ENCODE results near the gene PDE3B. TPM values are rescaled to one million over a fixed set of nuclear protein-coding genes. Genes with fewer than 3 reads are reported as not detected.
"Not testable (repeated sequence)": the region's sequence is repeated elsewhere in the genome, so short reads cannot be mapped to it uniquely, and the experiment has no call there.

Gene PDE3B
- total RNA-seq, 1 donor from 2014 or later: 34.3 TPM

DNA sequence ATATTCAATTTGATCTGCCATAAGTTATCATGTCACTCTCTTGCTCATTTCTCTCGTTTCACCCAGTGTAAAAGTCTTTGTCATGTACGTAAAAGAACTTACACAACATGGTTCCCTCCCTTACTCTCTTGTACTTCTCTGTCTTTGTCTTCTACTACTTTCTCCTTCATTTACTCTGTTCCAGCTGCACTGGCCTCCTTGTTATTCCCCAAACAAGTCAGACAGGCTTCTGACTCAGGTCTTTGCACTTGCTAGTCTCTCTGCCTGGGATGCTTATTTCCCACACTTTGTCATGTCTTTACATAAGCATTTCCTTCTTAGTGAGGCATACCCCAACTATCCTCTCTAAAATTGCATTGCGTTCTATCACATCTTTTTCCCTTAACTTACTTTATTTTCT lies 131.1 kb downstream of the PDE3B start:
- Histone ChIP-seq H3K4me3 (no peak overlapping the region), H3K27ac (no peak overlapping the region), H3K27me3 (ENCODE audit: low read depth) (no peaks in the 10 kb centered on the region), H3K4me1 (no peaks in the 10 kb centered on the region), H3K9me3 (no peaks in the 10 kb centered on the region), H3K36me3 (no peaks in the 10 kb centered on the region)
- TF ChIP-seq, protein P1, sequence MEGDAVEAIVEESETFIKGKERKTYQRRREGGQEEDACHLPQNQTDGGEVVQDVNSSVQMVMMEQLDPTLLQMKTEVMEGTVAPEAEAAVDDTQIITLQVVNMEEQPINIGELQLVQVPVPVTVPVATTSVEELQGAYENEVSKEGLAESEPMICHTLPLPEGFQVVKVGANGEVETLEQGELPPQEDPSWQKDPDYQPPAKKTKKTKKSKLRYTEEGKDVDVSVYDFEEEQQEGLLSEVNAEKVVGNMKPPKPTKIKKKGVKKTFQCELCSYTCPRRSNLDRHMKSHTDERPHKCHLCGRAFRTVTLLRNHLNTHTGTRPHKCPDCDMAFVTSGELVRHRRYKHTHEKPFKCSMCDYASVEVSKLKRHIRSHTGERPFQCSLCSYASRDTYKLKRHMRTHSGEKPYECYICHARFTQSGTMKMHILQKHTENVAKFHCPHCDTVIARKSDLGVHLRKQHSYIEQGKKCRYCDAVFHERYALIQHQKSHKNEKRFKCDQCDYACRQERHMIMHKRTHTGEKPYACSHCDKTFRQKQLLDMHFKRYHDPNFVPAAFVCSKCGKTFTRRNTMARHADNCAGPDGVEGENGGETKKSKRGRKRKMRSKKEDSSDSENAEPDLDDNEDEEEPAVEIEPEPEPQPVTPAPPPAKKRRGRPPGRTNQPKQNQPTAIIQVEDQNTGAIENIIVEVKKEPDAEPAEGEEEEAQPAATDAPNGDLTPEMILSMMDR (IDR thresholded peaks at IDR 0.05): no peak
- ATAC-seq (no peak), DNase-seq (no peak)
- intact Hi-C loops (cut with DNase I): no loop called here

DNA sequence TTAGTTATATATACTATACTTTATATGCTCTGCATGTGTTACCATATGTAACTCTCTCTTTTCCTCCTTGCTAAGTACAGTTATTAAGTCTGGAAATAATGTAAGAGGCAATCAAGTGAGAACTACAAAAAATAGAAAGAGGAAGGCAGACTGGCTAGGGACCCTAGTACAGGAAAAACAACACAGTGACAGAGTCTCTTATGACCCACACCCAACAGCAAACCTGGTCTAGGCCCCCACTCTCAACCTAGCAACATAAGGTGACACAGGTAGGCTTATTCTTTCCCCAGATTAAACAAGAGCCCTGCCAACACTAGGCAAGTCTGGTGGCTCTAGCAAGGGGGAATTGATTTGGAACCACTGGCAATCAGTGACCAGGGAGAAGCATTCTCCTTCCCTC lies 132.3 kb downstream of the PDE3B start:
- Histone ChIP-seq H3K27ac (no peak overlapping the region), H3K36me3 (no peaks in the 10 kb centered on the region), H3K9me3 (no peaks in the 10 kb centered on the region), H3K4me3 (no peak overlapping the region), H3K27me3 (ENCODE audit: low read depth) (no peaks in the 10 kb centered on the region), H3K4me1 (no peaks in the 10 kb centered on the region)
- intact Hi-C loops (cut with DNase I): no loop called here
- no peak for DNase-seq
- ATAC-seq: no peak
- TF ChIP-seq, protein P1 (IDR thresholded peaks at IDR 0.05): no peak

DNA sequence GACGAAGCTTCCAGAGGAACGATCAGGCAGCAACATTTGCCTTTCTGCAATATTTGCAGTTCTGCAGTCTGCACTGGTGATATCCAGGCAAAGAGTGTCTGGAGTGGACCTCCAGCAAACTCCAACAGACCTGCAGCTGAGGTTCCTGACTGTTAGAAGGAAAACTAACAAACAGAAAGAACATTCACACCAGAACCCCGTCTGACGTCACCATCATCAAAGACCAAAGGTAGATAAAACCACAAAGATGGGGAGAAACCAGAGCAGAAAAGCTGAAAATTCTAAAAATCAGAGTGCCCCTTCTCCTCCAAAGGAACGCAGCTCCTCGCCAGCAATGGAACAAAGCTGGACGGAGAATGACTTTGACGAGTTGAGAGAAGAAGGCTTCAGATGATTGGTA lies 134.9 kb downstream of the PDE3B start:
- H3K27ac ChIP-seq; H3K36me3 ChIP-seq; H3K27me3 ChIP-seq (ENCODE audit: low read depth); ATAC-seq; H3K4me3 ChIP-seq; H3K9me3 ChIP-seq; DNase-seq; intact Hi-C loops (cut with DNase I); H3K4me1 ChIP-seq: not testable (repeated sequence)

DNA sequence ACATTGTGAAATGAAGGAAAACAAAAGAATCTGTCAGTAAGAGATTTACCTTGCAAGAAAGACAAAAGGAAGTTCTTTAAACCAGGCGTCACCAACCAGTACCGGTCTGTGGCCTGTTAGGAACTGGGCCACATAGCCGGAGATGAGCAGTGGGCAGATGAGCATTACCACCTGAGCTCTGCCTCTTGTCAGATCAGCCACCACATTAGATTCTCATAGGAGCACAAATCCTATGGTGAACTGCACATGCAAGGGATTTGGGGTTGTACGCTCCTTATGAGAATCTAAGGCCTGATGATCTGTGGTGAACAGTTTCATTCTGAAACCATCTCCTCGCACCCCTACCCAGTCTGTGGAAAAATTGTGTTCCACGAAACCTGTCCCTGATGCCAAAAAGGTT lies 140.2 kb downstream of the PDE3B start:
- no peaks in the 10 kb centered on the region for H3K27me3 ChIP-seq (ENCODE audit: low read depth)
- peaks cover 4% of the 10 kb centered on the region for H3K9me3 ChIP-seq
- TF ChIP-seq, protein P1 (IDR thresholded peaks at IDR 0.05): no peak
- no peaks in the 10 kb centered on the region for H3K36me3 ChIP-seq
- H3K27ac ChIP-seq: no peak overlapping the region
- DNase-seq (no peak), ATAC-seq (no peak)
- intact Hi-C loops (cut with DNase I): no loop called here
- H3K4me3 ChIP-seq: no peak overlapping the region
- no peaks in the 10 kb centered on the region for H3K4me1 ChIP-seq

DNA sequence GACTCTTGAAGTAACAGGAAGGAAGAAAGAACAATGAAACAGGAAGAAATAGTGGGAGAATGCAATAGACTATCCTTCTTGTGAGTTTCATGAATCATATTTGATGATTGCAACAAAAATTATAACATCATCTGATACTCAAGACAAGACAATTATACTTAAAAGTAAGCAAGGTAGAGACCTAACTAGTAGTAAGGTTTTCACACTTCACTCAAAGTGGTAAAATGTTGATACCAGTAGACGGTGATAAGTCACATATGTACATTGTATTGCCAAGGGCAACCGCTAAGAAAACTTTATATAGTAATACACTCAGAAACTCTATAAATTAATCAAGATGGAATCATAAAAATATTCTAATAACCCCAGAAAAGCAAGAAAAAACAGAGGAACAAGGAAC lies 140.6 kb downstream of the PDE3B start:
- Histone ChIP-seq H3K4me1 (no peaks in the 10 kb centered on the region), H3K4me3 (no peak overlapping the region), H3K36me3 (no peaks in the 10 kb centered on the region), H3K9me3 (peaks cover 4% of the 10 kb centered on the region), H3K27ac (no peak overlapping the region), H3K27me3 (ENCODE audit: low read depth) (no peaks in the 10 kb centered on the region)
- intact Hi-C loops (cut with DNase I): no loop called here
- ATAC-seq: no peak
- TF ChIP-seq, protein P1 (IDR thresholded peaks at IDR 0.05): no peak
- no peak for DNase-seq

DNA sequence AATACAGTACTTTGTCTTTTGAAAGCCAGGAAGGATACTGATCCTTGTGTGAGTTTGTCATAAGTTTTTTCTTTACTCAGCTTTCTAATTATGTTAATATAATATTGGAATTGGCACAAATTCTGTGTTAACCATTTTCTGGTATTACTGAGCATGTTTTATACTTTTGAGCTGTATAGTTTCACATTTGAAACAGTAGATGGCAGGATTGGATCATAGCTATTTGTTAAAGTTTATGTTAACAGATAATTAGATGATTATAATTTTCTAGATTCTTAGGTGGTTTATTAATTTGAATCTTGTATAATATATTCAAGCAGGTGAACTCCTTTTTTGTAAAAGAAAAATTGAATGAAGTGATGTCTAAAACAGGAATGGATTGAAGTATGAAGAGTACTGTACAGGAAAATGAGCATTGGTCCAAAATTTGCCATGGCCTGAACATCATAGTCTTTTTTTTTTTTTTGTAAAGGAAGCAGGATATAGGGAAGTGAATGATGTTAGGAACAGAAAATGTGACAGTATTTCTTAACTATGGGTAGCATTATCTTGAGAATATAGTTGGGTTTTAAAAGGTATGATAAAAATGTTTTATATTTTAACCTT lies 146.4 kb downstream of the PDE3B start:
- intact Hi-C loops (cut with DNase I): loop anchor here (10.0 kb wide), 1 partner anchor 115 kb away; no protein-coding TSS in a partner anchor
- H3K4me1 ChIP-seq: no peaks in the 10 kb centered on the region
- no peak for DNase-seq
- no peaks in the 10 kb centered on the region for H3K27me3 ChIP-seq (ENCODE audit: low read depth)
- no peak overlapping the region for H3K27ac ChIP-seq
- no peak for ATAC-seq
- no peaks in the 10 kb centered on the region for H3K36me3 ChIP-seq
- TF ChIP-seq, protein P1 (IDR thresholded peaks at IDR 0.05): peak; percentile 38
- H3K9me3 ChIP-seq: no peaks in the 10 kb centered on the region
- no peak overlapping the region for H3K4me3 ChIP-seq

All from lower lobe of right lung (tissue), 2 donors.